Measurements from ENCODE around the gene MYL7. TPM values are rescaled to one million over a fixed set of nuclear protein-coding genes. Genes with fewer than 3 reads are reported as not detected.

Gene MYL7
- total RNA-seq, 1 experiment from 2014 or later, result 5.7 TPM

GRCh38 chr7:44162179-44162578, 21.0 kb upstream of the MYL7 start:
- Histone ChIP-seq H3K9me3 (ENCODE audit: control insufficient read depth, low read depth, low read length) (no peaks in the 10 kb centered on the region), H3K23ac (ENCODE audit: insufficient read length, low read depth, low read length) (no peak overlapping the region), H4K20me1 (ENCODE audit: control insufficient read depth, insufficient read depth, insufficient read length) (no peaks in the 10 kb centered on the region), H2BK5ac (ENCODE audit: insufficient read length, low read length) (no peak overlapping the region), H3K4me2 (ENCODE audit: insufficient read depth, insufficient read length, low read length) (no peak overlapping the region), H2AFZ (ENCODE audit: low read length) (no peak overlapping the region), H3K4me1 (ENCODE audit: insufficient read depth, low read length) (no peaks in the 10 kb centered on the region; the same call in 1 of the 2 replicates), H3K27ac (ENCODE audit: insufficient read length, low read depth, low read length) (no peak overlapping the region), H3K79me2 (ENCODE audit: insufficient read depth, low read length) (no peaks in the 10 kb centered on the region), H3K4ac (ENCODE audit: low read depth, low read length) (no peak overlapping the region), H4K91ac (ENCODE audit: insufficient read length, low read depth, low read length) (no peak overlapping the region), H2BK15ac (ENCODE audit: low read depth, low read length) (no peak overlapping the region), H3K79me1 (ENCODE audit: insufficient read depth, low read depth, low read length, poor library complexity, severe bottlenecking) (no peaks in the 10 kb centered on the region), H3K18ac (ENCODE audit: insufficient read length, low read depth, low read length) (no peak overlapping the region), H2BK120ac (ENCODE audit: low read depth, low read length, poor library complexity, severe bottlenecking) (no peak overlapping the region), H2BK12ac (ENCODE audit: insufficient read length, low read depth, low read length) (no peak overlapping the region), H3K9ac (ENCODE audit: extremely low read depth, insufficient read length, low read length) (no peak overlapping the region), H2AK5ac (ENCODE audit: insufficient read length, low read length) (no peak overlapping the region), H3T11ph (ENCODE audit: low read length) (no peak overlapping the region), H3K23me2 (ENCODE audit: insufficient read length, low read depth, low read length, poor library complexity, severe bottlenecking) (no peaks in the 10 kb centered on the region), H3K14ac (ENCODE audit: insufficient read depth, low read length) (no peak overlapping the region), H4K8ac (replicated peaks; ENCODE audit: insufficient read length, low read depth, low read length) (no peak overlapping the region), H2BK20ac (ENCODE audit: low read depth, low read length, poor library complexity, severe bottlenecking) (no peak overlapping the region), H3K27me3 (ENCODE audit: insufficient read depth, low read length) (no peaks in the 10 kb centered on the region; the same call in 1 of the 2 replicates), H4K5ac (ENCODE audit: insufficient read length, low read depth, low read length) (no peak overlapping the region), H3K56ac (ENCODE audit: insufficient read length, low read depth, low read length) (no peak overlapping the region)
- H3K4me3 Mint-ChIP-seq, result no peak overlapping the region
- no peaks in the 10 kb centered on the region for H3K9me3 Mint-ChIP-seq
- TF ChIP-seq CTCF (conservative IDR thresholded peaks at IDR 0.05), result no peak
- no peak for DNase-seq
- WGBS (ENCODE audit: extremely low coverage, insufficient read length, low lambda C conversion rate), result no CpG with 5 or more reads among the region's 4 CpGs
- H3K27ac Mint-ChIP-seq, result no peak overlapping the region
- H3K4me1 Mint-ChIP-seq, result peaks cover 15 to 18% of the 10 kb centered on the region in 2 experiments
- H3K36me3 Mint-ChIP-seq (ENCODE audit: insufficient read depth in 1 of 3, low read depth in 3 of 3), result no peaks in the 10 kb centered on the region
- peaks cover 11% of the 10 kb centered on the region for H3K27me3 Mint-ChIP-seq (ENCODE audit: low read depth)

Measured in H9 (cell line).